ENCODE data around the gene TECPR1.

The TECPR1 gene

GRCh38 chr7:98284335-98285036, 32.5 kb upstream of the TECPR1 start:
- DNase-seq: no peak

DNA sequence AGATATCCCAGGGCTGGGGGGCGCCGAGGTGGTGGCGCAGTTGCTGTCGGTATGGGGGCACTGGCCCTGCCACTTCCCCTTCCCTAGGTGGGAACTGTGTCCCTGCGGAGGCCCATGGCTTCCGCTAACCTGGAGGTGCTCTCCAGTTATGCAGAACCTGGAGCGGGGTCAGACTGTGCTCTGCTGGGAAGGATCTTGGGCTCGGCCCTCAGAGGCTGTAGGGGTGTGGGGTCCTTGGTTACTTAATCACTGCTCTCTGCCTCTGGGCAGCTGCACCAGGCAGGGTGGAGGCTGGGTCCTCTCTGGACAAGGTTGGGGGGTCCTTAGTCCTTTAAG, 31.8 kb upstream of the TECPR1 start:
- no peak for DNase-seq

- peak; percentile 6 for DNase-seq
Measured at GRCh38 chr7:98283127-98283886, 31.3 kb upstream of the TECPR1 start.

DNA sequence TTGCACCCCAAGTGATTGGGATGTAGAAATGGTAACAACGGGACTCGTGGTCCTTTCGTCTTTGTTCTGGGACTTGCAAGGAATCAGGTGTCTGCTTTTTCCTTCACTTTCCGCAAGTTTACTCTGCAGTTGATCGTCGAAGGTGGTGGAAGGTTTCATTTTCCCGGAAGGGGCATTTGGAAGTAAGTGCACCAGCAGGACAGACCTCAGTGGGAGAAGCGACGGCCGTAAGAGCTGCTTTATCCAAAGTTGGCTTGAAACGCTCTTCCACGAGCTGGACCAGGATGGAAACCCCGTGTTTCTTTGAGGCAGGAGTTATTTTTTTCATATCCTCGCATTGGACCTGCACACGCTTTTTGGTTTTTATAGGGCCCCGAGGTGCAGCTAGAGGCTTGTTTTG, 30.7 kb upstream of the TECPR1 start:
- no peak for DNase-seq

DNA sequence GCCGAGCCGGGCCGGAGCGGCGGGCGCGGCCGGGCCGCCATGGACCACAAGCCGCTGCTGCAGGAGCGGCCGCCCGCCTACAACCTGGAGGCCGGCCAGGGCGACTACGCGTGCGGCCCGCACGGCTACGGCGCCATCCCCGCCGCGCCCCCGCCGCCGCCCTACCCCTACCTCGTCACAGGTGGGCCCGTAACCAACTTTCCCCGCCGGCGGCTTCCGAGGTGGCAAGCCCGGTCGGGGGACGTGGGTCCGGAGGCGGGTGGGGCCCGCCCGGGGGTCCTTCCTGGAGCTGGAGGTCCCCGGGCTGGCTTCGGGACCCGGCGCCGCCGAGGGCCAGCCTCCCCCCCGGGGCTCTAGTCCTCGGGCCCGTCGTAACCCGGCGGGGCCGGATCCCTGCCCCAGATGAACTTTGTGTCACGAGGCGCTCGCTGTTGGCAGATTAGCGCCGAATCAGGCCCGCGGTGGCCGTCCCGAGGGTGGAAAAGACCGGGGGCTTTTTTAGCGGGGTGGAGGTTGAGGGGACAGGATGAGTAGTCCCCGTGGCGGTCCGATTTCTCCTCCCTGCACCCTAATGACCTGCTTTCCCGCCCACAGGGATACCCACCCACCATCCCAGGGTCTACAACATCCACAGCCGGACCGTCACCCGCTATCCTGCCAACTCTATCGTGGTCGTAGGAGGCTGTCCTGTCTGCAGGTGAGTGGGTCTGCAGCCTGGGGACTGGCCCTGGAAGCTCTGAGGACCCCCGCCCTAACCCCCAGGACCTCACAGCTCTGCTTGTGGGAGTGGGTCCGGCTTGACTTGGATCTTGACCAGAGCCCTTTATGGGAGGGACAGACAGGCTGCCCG, 29.9 kb upstream of the TECPR1 start:
- peak; percentile 29 for DNase-seq

- DNase-seq: peak; percentile 91
Measured at GRCh38 chr7:98280791-98281756, 29.0 kb upstream of the TECPR1 start, which contains the start of gene BRI3. Gene BRI3, plus strand, starts transcription at chr7:98281686. Its CDS starts 110 bp downstream, at chr7:98281796.

- no peak for DNase-seq
Measured at GRCh38 chr7:98280296-98280695, 28.3 kb upstream of the TECPR1 start.

- DNase-seq: no peak
Measured at GRCh38 chr7:98278936-98279335, 26.9 kb upstream of the TECPR1 start.

DNA sequence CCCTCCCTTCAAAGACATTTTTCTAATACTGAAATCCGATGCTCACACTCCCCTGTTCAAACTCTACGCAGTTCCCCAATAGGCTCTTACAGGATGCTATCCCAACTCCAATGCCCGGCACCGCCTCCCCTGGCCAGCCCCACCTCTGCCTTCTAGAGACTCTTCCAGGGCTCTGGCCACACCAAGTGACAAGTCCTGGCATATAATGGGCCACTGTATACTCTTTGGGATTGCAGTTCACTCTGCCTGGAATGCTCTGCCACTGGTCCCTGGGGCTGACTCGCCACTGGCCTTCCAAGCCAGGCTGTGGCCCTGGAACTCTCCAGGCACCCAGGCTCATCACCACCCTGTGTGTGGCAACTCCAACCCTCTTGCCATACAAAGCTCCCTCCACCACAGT, 26.4 kb upstream of the TECPR1 start:
- no peak for DNase-seq

DNA sequence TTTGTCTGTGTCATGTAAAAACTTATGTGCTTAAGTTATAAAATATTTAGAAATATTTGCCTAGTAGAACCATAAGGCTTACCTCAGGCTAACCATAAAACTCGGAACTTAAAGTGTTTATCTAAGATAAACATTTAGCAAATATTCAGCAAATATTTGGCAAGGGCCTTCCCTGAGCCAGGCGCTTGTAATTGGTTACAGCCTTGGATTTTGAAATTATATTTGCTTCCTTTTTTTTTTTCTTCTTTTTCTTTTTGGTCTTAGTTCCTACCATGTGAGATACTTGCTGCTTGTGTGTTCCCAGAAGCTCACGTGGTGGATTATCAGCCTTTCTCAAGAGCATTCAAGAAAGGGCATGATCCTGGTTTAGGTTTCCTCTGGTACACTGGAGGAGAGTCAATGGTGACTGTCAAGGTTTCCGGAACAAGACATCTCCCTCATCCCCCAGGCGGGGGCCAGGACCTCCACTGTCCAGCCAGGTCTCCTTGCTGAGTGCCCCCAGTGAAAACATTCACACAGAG, 24.3 kb upstream of the TECPR1 start:
- DNase-seq: no peak

DNA sequence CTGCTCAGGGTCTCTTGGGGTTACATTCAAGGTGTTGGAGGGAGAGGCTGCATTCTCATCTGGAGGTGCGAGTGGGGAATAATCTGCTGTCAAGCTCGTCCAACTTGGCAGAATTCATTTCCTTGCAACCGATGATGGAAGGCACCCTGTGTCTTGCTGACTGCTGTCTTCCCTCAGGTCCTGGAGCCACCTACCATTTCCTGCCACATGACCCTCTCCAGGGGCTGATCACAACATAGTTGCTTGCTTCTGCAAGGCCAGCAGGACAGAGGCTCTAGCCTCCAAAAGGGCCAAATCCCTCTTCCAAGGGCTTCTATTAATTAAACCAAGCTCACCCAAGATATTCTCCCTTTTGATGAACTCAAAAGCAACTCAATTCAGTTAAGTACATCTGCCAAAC, 15.3 kb upstream of the TECPR1 start:
- DNase-seq: no peak

DNA sequence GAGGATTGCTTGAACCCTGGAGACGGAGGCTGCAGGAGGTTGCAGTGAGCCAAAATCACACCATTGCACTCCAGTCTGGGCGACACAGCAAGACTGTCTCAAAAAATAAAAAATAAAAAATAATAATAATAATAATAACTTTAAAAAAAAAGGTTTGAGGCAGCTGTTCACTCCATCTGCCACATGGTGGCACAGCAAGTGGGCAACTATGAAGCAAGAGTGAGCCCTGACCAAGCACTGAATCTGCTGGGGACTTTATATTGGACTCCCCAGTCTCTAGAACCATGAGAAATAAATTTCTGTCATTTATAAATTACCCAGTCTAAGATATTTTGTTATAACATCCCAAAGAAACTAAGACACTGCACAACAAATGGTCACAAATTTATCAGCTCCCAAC, 14.8 kb upstream of the TECPR1 start:
- no peak for DNase-seq

DNA sequence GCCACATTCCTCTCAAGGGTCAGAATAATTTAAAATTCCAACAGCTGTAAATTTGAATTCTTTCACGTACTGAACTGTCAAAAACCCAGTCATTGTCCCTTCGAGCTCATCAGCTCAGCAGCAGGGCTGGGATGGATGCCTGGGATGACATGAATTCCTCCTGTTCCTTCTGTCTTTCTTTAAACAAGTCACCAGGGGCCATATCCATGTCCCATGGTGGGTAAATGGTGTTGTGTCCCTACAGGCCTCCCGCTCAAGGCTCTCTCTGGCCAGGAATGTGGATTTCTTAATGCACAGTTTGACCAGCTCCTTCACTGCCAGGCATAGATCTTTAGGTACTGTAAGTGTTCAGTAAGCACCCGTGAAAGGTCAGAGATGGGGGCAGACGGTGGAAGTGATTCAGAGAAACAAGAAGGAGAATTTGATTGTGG, 13.8 kb upstream of the TECPR1 start:
- no peak for DNase-seq

DNA sequence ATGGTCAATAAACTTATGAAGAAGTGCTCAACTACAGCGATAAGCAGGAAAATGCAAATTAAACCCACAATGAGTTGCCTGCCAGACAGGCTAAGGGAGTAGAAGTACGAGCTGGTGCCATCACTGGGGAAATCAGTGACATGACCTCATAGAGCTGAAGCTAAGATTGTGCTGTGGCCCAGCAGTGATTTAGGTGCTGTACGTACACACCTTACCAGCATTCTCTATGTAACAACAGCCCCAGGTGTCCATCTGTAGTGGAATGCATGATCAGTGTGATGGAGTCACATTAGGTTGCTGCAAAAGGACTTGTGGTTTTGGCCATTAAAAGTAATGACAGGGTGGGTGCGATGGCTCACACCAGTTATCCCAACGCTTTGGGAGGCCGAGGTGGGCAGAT, 5.7 kb upstream of the TECPR1 start:
- no peak for DNase-seq

- no peak for DNase-seq
Measured at GRCh38 chr7:98256431-98256830, 4.4 kb upstream of the TECPR1 start.

- DNase-seq: peak; percentile 69
Measured at GRCh38 chr7:98254951-98255610, 3.0 kb upstream of the TECPR1 start.

GRCh38 chr7:98254516-98254915, 2.5 kb upstream of the TECPR1 start:
- no peak for DNase-seq

DNA sequence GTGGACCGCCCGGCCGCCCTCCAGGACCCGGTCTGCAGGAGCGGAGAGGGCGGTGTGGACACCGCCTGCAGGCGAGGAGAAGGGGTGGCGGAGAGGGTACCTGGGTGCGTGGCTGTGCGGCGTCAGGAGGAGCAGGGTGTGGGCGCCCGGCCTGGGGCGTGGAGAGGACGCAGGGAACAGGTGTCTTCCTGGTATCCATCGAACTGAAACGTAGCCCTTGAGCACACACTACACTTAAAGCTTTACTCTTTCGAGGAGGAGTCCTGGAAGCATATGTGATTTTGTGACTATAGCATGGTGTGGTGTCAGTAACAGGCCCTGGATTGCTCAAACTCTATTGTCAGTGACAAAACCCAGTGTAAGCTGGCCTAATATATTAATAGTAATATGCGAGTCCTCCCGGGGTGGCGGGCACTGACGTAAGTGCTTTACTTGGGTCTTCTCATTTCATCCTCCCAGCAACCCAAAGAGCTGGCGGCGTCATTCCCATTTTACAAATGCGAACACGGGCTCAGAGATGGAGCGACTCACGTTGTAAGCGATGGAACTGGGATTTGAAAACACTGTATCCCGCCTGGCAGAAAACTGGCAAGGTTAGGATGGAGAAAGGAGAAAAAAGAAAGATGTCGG, 508 bp upstream of the TECPR1 start:
- DNase-seq: no peak

- DNase-seq: peak; percentile 48
Measured at GRCh38 chr7:98251231-98251600, 816 bp downstream of the TECPR1 start.

DNA sequence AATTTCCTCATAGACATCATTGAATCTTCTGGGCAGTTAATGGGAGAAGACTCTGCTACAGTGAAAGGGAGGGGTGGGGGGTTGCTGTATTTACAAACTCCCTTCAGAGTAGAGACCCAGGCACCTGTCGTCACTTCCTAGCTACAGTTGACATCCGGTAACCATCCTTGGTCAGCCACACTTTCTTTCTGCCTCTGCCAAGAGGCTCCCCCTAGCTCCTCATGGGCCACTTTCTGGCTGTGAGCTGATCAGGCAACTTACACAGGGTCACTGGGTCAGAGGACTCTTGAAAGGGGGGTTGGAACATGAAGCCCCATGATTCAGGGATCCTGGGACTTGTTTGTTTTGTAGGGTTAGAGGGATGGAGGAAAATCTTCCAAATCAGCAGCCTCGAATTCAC, 1.2 kb downstream of the TECPR1 start:
- peak; percentile 70 for DNase-seq

DNA sequence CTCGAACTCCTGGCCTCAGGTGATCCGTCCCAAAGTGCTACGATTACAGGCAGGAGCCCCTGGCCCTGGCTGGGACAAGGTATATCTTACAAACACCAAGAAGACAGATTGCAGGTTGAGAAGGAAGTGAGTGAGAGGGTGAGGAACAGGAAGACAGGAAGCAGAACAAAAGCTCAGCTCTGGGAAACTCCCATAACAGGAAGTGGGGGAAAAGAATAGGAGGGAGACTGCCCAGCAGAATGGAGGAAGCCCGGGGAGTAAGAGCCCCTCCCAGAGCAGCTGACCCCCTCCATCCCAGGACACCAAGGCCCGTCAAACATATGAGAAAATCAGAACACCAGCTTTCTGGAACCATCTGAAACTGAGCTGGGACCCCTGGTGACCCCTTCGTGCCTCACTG, 2.9 kb downstream of the TECPR1 start:
- DNase-seq: no peak

All from activated CD4-positive, alpha-beta T cell treated with anti-CD3 and anti-CD28 coated beads, Interleukin-10, Interleukin-2, amounts not matched to agents 100 ng/mL and 50 ng/mL, durations not matched to agents 16 hours and 8 hours (primary cell).